Measurements from ENCODE around the gene PTGDR2.

DNA sequence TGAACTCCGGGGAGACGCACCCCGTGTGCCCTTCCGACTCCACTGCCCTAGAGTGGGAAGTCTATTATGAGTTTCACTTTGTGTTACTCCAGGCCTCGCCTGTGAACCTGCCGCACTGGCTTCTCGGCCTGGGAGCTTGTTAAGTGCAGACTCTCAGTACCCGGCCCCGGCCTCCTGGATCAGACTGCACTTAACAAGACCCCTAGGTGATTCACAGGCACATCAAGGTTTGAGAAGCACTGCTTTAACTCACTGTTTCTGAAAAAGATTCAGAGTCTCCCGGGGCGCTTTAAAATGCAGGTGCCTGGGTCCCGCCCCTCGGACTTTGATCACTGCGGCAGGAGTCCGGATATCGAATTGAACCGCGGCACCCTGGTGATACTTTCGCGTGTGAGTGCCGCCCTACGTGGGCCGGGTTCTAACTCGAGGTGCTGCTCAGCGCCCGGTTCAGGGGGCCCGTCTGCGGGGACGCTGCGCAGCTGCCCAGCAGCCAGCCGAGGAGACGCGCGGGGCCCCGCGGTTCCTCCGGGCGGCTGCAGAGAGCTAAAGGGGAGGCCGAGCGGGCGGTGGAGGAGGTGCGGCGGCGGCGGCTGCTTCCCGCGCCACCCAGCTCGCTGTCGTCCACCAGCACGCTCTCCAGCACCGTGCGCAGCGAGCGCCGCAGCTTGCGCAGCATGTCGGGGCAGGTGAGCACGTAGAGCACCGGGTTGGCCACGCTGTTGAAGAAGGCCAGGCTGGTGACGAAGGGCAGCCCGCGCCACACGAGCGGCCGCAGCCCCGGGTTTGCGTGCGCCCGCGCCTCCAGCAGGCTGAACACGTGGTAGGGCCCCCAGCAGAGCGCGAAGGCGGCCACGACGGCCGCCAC lies 3.4 kb downstream of the PTGDR2 start:
- TF ChIP-seq ZNF561 (CRISPR knock-in tag; conservative IDR thresholded peaks at IDR 0.05) (no peak), FOS (IDR thresholded peaks at IDR 0.05; ENCODE audit: extremely low read depth, insufficient read length) (no peak), KLF6 (CRISPR knock-in tag; IDR thresholded peaks at IDR 0.05; ENCODE audit: borderline replicate concordance) (no peak), EZH2 (IDR thresholded peaks at IDR 0.05; ENCODE audit: borderline replicate concordance, low read depth, low read length) (no peak), ZNF263 (CRISPR knock-in tag; IDR thresholded peaks at IDR 0.05; ENCODE audit: borderline replicate concordance) (no peak), EP400 (IDR thresholded peaks at IDR 0.05) (no peak), ZNF24 (IDR thresholded peaks at IDR 0.05) (no peak), KDM4B (IDR thresholded peaks at IDR 0.05; ENCODE audit: borderline replicate concordance in 2 of 2, low read depth in 1 of 2) (no peak), JUN (IDR thresholded peaks at IDR 0.05; ENCODE audit: borderline replicate concordance, low read depth, low read length) (no peak), JUN (CRISPR knock-in tag; IDR thresholded peaks at IDR 0.05; ENCODE audit: borderline replicate concordance) (no peak)
- TF ChIP-seq, protein P1, sequence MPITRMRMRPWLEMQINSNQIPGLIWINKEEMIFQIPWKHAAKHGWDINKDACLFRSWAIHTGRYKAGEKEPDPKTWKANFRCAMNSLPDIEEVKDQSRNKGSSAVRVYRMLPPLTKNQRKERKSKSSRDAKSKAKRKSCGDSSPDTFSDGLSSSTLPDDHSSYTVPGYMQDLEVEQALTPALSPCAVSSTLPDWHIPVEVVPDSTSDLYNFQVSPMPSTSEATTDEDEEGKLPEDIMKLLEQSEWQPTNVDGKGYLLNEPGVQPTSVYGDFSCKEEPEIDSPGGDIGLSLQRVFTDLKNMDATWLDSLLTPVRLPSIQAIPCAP (CRISPR knock-in tag; IDR thresholded peaks at IDR 0.05; ENCODE audit: borderline replicate concordance): no peak
- TF ChIP-seq, protein P2, sequence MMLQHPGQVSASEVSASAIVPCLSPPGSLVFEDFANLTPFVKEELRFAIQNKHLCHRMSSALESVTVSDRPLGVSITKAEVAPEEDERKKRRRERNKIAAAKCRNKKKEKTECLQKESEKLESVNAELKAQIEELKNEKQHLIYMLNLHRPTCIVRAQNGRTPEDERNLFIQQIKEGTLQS (IDR thresholded peaks at IDR 0.05): no peak
- TF ChIP-seq, protein P2 (CRISPR knock-in tag; conservative IDR thresholded peaks at IDR 0.05): no peak

Measured in K562 (cell line).